ENCODE data around the gene DSCAM. TPM values are rescaled to one million over a fixed set of nuclear protein-coding genes. Genes with fewer than 3 reads are reported as not detected.

DSCAM gene
- total and polyA plus RNA-seq, 10 of the 15 experiments (the other 5 are each of a cell fraction or from before 2014, with no cell fraction given), result not detected

- no peak overlapping the region for H3K9ac ChIP-seq (ENCODE audit: control insufficient read depth, insufficient read depth, low read length)
- intact Hi-C loops (cut with micrococcal nuclease; ENCODE audit: unreplicated experiment), result no loop called here
- H3K27ac ChIP-seq (ENCODE audit: control insufficient read depth, insufficient read depth), result no peak overlapping the region
- H4K20me1 ChIP-seq (ENCODE audit: control insufficient read depth, insufficient read depth), result no peaks in the 10 kb centered on the region
- BruUV-seq (replicated peaks), result no TSS peak
- TF ChIP-seq POLR2A (IDR thresholded peaks at IDR 0.05; ENCODE audit: low read depth, low read length) (no peak), JUNB (IDR thresholded peaks at IDR 0.05) (no peak), SKIL (IDR thresholded peaks at IDR 0.05; ENCODE audit: low read depth, poor library complexity, severe bottlenecking) (no peak)
- no peaks in the 10 kb centered on the region for H3K4me1 ChIP-seq (ENCODE audit: control insufficient read depth, insufficient read depth, low read length)
- no peaks in the 10 kb centered on the region for H3K36me3 ChIP-seq (ENCODE audit: control insufficient read depth in 2 of 2, insufficient read depth in 2 of 2, low read length in 1 of 2)
- ATAC-seq (no peak), DNase-seq (ENCODE audit: low read depth, low spot score) (no peak), FAIRE-seq (no peak)
- SMC1A ChIA-PET (ENCODE audit: uncharacterized antibody, unreplicated experiment), result no interaction called here
- H3K9me3 ChIP-seq (replicated peaks; ENCODE audit: control insufficient read depth, insufficient read depth, low read length), result no peaks in the 10 kb centered on the region; the same call in 2 of the 3 replicates
- RAD21 ChIA-PET (ENCODE audit: unreplicated experiment), result no interaction called here
- 11% methylated on average over 3 of the region's 3 CpGs for WGBS (ENCODE audit: insufficient coverage, insufficient replicate concordance, low lambda C conversion rate, missing lambda C conversion rate)
- CTCF ChIA-PET, result no interaction called here
- no peak overlapping the region for H3K4me3 ChIP-seq
- H2AFZ ChIP-seq (ENCODE audit: control insufficient read depth, low read depth, low read length), result no peak overlapping the region
- POLR2A ChIA-PET, result no interaction called here
- in situ Hi-C loops (cut with MboI), result no loop called here
- H3K4me2 ChIP-seq (ENCODE audit: control insufficient read depth, insufficient read depth), result no peak overlapping the region
- no peaks in the 10 kb centered on the region for H3K79me2 ChIP-seq (ENCODE audit: control insufficient read depth, insufficient read depth, low read length)
- H3K27me3 ChIP-seq (replicated peaks in 1 of 2; ENCODE audit: control insufficient read depth in 2 of 2, insufficient read depth in 2 of 2, low read length in 1 of 2), result no peaks in the 10 kb centered on the region
These were observed 880.2 kb downstream of the DSCAM start for GRCh38 chr21:39966786-39967185.

- no peak for ATAC-seq
- Histone ChIP-seq H3K79me2 (ENCODE audit: control insufficient read depth, insufficient read depth, low read length) (no peaks in the 10 kb centered on the region), H3K4me2 (ENCODE audit: control insufficient read depth, insufficient read depth) (no peak overlapping the region), H4K20me1 (ENCODE audit: control insufficient read depth, insufficient read depth) (no peaks in the 10 kb centered on the region), H3K27me3 (replicated peaks in 1 of 2; ENCODE audit: control insufficient read depth in 2 of 2, insufficient read depth in 2 of 2, low read length in 1 of 2) (no peaks in the 10 kb centered on the region), H3K36me3 (ENCODE audit: control insufficient read depth in 2 of 2, insufficient read depth in 2 of 2, low read length in 1 of 2) (no peaks in the 10 kb centered on the region), H3K4me3 (no peak overlapping the region), H3K9ac (ENCODE audit: control insufficient read depth, insufficient read depth, low read length) (no peak overlapping the region), H3K4me1 (ENCODE audit: control insufficient read depth, insufficient read depth, low read length) (no peaks in the 10 kb centered on the region), H2AFZ (ENCODE audit: control insufficient read depth, low read depth, low read length) (no peak overlapping the region), H3K27ac (ENCODE audit: control insufficient read depth, insufficient read depth) (no peak overlapping the region), H3K9me3 (replicated peaks; ENCODE audit: control insufficient read depth, insufficient read depth, low read length) (no peaks in the 10 kb centered on the region; the same call in 2 of the 3 replicates)
- FAIRE-seq, result no peak
- 0% methylated on average over 1 of the region's 1 CpG for WGBS (ENCODE audit: insufficient coverage, insufficient replicate concordance, low lambda C conversion rate, missing lambda C conversion rate)
- intact Hi-C loops (cut with micrococcal nuclease; ENCODE audit: unreplicated experiment), result no loop called here
- ChIA-PET CTCF (no interaction called here), SMC1A (ENCODE audit: uncharacterized antibody, unreplicated experiment) (no interaction called here), POLR2A (no interaction called here), RAD21 (ENCODE audit: unreplicated experiment) (no interaction called here)
- BruUV-seq (replicated peaks), result no TSS peak
- in situ Hi-C loops (cut with MboI), result no loop called here
- DNase-seq (ENCODE audit: low read depth, low spot score), result no peak
- TF ChIP-seq BCLAF1 (IDR thresholded peaks at IDR 0.05) (no peak), RBBP5 (conservative IDR thresholded peaks at IDR 0.05) (no peak), JUNB (IDR thresholded peaks at IDR 0.05) (no peak), FOXK2 (IDR thresholded peaks at IDR 0.05) (no peak), BRCA1 (IDR thresholded peaks at IDR 0.05; ENCODE audit: low read depth, low read length) (no peak), REST (IDR thresholded peaks at IDR 0.05; ENCODE audit: low read depth, low read length) (no peak), NR2C2 (IDR thresholded peaks at IDR 0.05; ENCODE audit: borderline replicate concordance, control insufficient read depth, insufficient read length, low read depth) (no peak), MTA2 (IDR thresholded peaks at IDR 0.05; ENCODE audit: low read depth) (no peak), SIX5 (IDR thresholded peaks at IDR 0.05; ENCODE audit: low read depth, low read length, severe bottlenecking) (no peak)
These were observed 881.9 kb downstream of the DSCAM start for GRCh38 chr21:39965026-39965425.

Measured in GM12878 (cell line).